Measurements from ENCODE around the gene PRSS33.

The PRSS33 gene

GRCh38 chr16:2819939-2820835 lies 32.8 kb upstream of the PRSS33 start:
- DNase-seq = no peak

- DNase-seq = no peak
These were observed 32.0 kb upstream of the PRSS33 start for GRCh38 chr16:2819179-2819938.

GRCh38 chr16:2818272-2818876 lies 31.0 kb upstream of the PRSS33 start:
- no peak for DNase-seq

- DNase-seq = no peak
These were observed 30.2 kb upstream of the PRSS33 start for GRCh38 chr16:2817340-2818271.

- no peak for DNase-seq
These were observed 29.5 kb upstream of the PRSS33 start, which contains the start of gene PRSS21 for GRCh38 chr16:2816751-2817339. Gene PRSS21 (plus strand): TSS chr16:2817237. CDS start chr16:2817269, 32 bp downstream.

GRCh38 chr16:2815299-2815771 lies 28.0 kb upstream of the PRSS33 start:
- DNase-seq = no peak

GRCh38 chr16:2814551-2815298 lies 27.4 kb upstream of the PRSS33 start:
- DNase-seq = no peak

- no peak for DNase-seq
These were observed 26.4 kb upstream of the PRSS33 start for GRCh38 chr16:2813771-2814221.

GRCh38 chr16:2811703-2812471 lies 24.5 kb upstream of the PRSS33 start:
- no peak for DNase-seq

- no peak for DNase-seq
These were observed 23.3 kb upstream of the PRSS33 start for GRCh38 chr16:2810651-2811050.

GRCh38 chr16:2809149-2809760 lies 21.9 kb upstream of the PRSS33 start:
- DNase-seq = no peak

GRCh38 chr16:2808181-2808580 lies 20.8 kb upstream of the PRSS33 start:
- DNase-seq = no peak

GRCh38 chr16:2806286-2806685 lies 18.9 kb upstream of the PRSS33 start:
- DNase-seq = no peak

GRCh38 chr16:2804728-2805127 lies 17.4 kb upstream of the PRSS33 start:
- no peak for DNase-seq

GRCh38 chr16:2803545-2804195 lies 16.3 kb upstream of the PRSS33 start:
- no peak for DNase-seq

GRCh38 chr16:2799859-2800226 lies 12.5 kb upstream of the PRSS33 start:
- no peak for DNase-seq

- no peak for DNase-seq
These were observed 12.0 kb upstream of the PRSS33 start for GRCh38 chr16:2799205-2799858.

GRCh38 chr16:2798723-2799204 lies 11.4 kb upstream of the PRSS33 start:
- DNase-seq = no peak
